DMS79 treated with DMSO at 0.1 percent for 48 hours (cell line): ENCODE data around the gene CPED1.

Experiments
- DNase-seq: peaks from one replicate; lab custom pipeline; 2025; lab: John Stamatoyannopoulos, UW

CPED1 gene

GRCh38 chr7:120988591-120989256 is at the start of gene CPED1:
Gene CPED1, plus strand, starts transcription at chr7:120988711. Its CDS starts 911 bp downstream, at chr7:120989622.
- DNase-seq: peak; percentile 9

- DNase-seq: no peak
Measured at GRCh38 chr7:120939345-120939744, 49.2 kb upstream of the CPED1 start.

GRCh38 chr7:120941064-120941463 is 47.4 kb upstream of the CPED1 start:
- DNase-seq: no peak

- no peak for DNase-seq
Measured at GRCh38 chr7:120941856-120942255, 46.7 kb upstream of the CPED1 start.

- no peak for DNase-seq
Measured at GRCh38 chr7:120942861-120943260, 45.6 kb upstream of the CPED1 start.

GRCh38 chr7:120944826-120945562 is 43.5 kb upstream of the CPED1 start:
- DNase-seq: no peak

GRCh38 chr7:120947980-120948379 is 40.5 kb upstream of the CPED1 start:
- DNase-seq: no peak

- no peak for DNase-seq
Measured at GRCh38 chr7:120949393-120949911, 39.1 kb upstream of the CPED1 start.

GRCh38 chr7:120949998-120950538 is 38.4 kb upstream of the CPED1 start:
- peak; percentile 29 for DNase-seq

GRCh38 chr7:120950539-120951308 is 37.8 kb upstream of the CPED1 start, which contains the start of gene ING3:
Gene ING3, plus strand, starts transcription at chr7:120950777. Its CDS starts 120 bp downstream, at chr7:120950897.
- peak; percentile 96 for DNase-seq

GRCh38 chr7:120951309-120951699 is 37.2 kb upstream of the CPED1 start:
- DNase-seq: no peak

GRCh38 chr7:120951826-120952225 is 36.7 kb upstream of the CPED1 start:
- DNase-seq: no peak

- no peak for DNase-seq
Measured at GRCh38 chr7:120955577-120956149, 32.8 kb upstream of the CPED1 start.

- DNase-seq: no peak
Measured at GRCh38 chr7:120959929-120960484, 28.5 kb upstream of the CPED1 start.

- DNase-seq: no peak
Measured at GRCh38 chr7:120960714-120961113, 27.8 kb upstream of the CPED1 start.

- DNase-seq: no peak
Measured at GRCh38 chr7:120961638-120962173, 26.8 kb upstream of the CPED1 start.

GRCh38 chr7:120964088-120964487 is 24.4 kb upstream of the CPED1 start:
- DNase-seq: no peak

- no peak for DNase-seq
Measured at GRCh38 chr7:120966961-120967360, 21.6 kb upstream of the CPED1 start.

- no peak for DNase-seq
Measured at GRCh38 chr7:120973849-120974248, 14.7 kb upstream of the CPED1 start.

GRCh38 chr7:120979765-120980499 is 8.6 kb upstream of the CPED1 start:
- DNase-seq: no peak

GRCh38 chr7:120981117-120981516 is 7.4 kb upstream of the CPED1 start:
- DNase-seq: no peak
